H9 (cell line): ENCODE results near the gene ACADL. TPM values are rescaled to one million over a fixed set of nuclear protein-coding genes. Genes with fewer than 3 reads are reported as not detected.
A peak's percentile ranks its signal among the peaks of the same experiment; 100 is the strongest.

Experiments
- DNase-seq: peaks from one replicate; pipeline ENCODE4 v3.0.0-alpha.2; 2017
- H2AFZ ChIP-seq: one replicate; pipeline ENCODE4 v1.6.1; 2013; ENCODE audit warnings: mild to moderate bottlenecking, low read length, control low read depth, moderate library complexity
- H2AK5ac ChIP-seq: 2 replicates; pipeline ENCODE4 v1.6.1; 2013; ENCODE audit warnings: low read length, control low read depth, mixed read lengths; ENCODE audit not compliant: insufficient read length
- H2BK120ac ChIP-seq: one replicate; pipeline ENCODE4 v1.6.1; 2013; ENCODE audit warnings: low read depth, mild to moderate bottlenecking, low read length, control low read depth, inconsistent platforms; ENCODE audit not compliant: poor library complexity, severe bottlenecking
- H2BK12ac ChIP-seq: 2 replicates; pipeline ENCODE4 v1.6.1; 2013; ENCODE audit warnings: low read length, control low read depth, mixed read lengths, low read depth; ENCODE audit not compliant: insufficient read length
- H2BK15ac ChIP-seq: 2 replicates; pipeline ENCODE4 v1.6.1; 2013; ENCODE audit warnings: low read depth, low read length, control low read depth
- H2BK20ac ChIP-seq: one replicate; pipeline ENCODE4 v1.6.1; 2013; ENCODE audit warnings: low read depth, mild to moderate bottlenecking, low read length, control low read depth, inconsistent platforms; ENCODE audit not compliant: poor library complexity, severe bottlenecking
- H2BK5ac ChIP-seq: 2 replicates; pipeline ENCODE4 v1.6.1; 2013; ENCODE audit warnings: low read length, control low read depth, mixed read lengths; ENCODE audit not compliant: insufficient read length
- H3K14ac ChIP-seq: 2 replicates; pipeline ENCODE4 v1.6.1; 2013; ENCODE audit warnings: low read length, control low read depth; ENCODE audit not compliant: insufficient read depth
- H3K18ac ChIP-seq: 2 replicates; pipeline ENCODE4 v1.6.1; 2013; ENCODE audit warnings: low read depth, mild to moderate bottlenecking, mixed read lengths, low read length, control low read depth; ENCODE audit not compliant: insufficient read length
- H3K23ac ChIP-seq: 2 replicates; pipeline ENCODE4 v1.6.1; 2013; ENCODE audit warnings: low read length, control low read depth, mixed read lengths, low read depth; ENCODE audit not compliant: insufficient read length
- H3K23me2 ChIP-seq: 2 replicates; pipeline ENCODE4 v1.6.1; 2013; ENCODE audit warnings: low read depth, mild to moderate bottlenecking, mixed read lengths, low read length, control low read depth; ENCODE audit not compliant: insufficient read length, poor library complexity, severe bottlenecking
- H3K27ac ChIP-seq: 2 replicates; pipeline ENCODE4 v1.5.1; 2013; ENCODE audit warnings: low read length, control low read depth, mixed read lengths, low read depth; ENCODE audit not compliant: insufficient read length
- H3K27me3 ChIP-seq: 2 replicates; pipeline ENCODE4 v1.6.1; 2013; ENCODE audit warnings: low read length, control low read depth, inconsistent platforms; ENCODE audit not compliant: insufficient read depth
- H3K4ac ChIP-seq: 2 replicates; pipeline ENCODE4 v1.6.1; 2013; ENCODE audit warnings: low read depth, mild to moderate bottlenecking, control low read depth, inconsistent platforms, low read length, moderate library complexity
- H3K4me1 ChIP-seq: 2 replicates; pipeline ENCODE4 v1.6.1; 2013; ENCODE audit warnings: low read length, control low read depth, inconsistent platforms; ENCODE audit not compliant: insufficient read depth
- H3K4me2 ChIP-seq: 2 replicates; pipeline ENCODE4 v1.6.1; 2013; ENCODE audit warnings: low read length, control low read depth, mixed read lengths; ENCODE audit not compliant: insufficient read length, insufficient read depth
- H3K56ac ChIP-seq: 2 replicates; pipeline ENCODE4 v1.6.1; 2013; ENCODE audit warnings: low read depth, mild to moderate bottlenecking, mixed read lengths, low read length, control low read depth; ENCODE audit not compliant: insufficient read length
- H3K79me1 ChIP-seq: 2 replicates; pipeline ENCODE4 v1.6.1; 2013; ENCODE audit warnings: low read depth, mild to moderate bottlenecking, moderate library complexity, low read length, control low read depth, inconsistent platforms; ENCODE audit not compliant: insufficient read depth, poor library complexity, severe bottlenecking
- H3K79me2 ChIP-seq: 2 replicates; pipeline ENCODE4 v1.6.1; 2013; ENCODE audit warnings: low read length, control low read depth, inconsistent platforms; ENCODE audit not compliant: insufficient read depth
- H3K9ac ChIP-seq: 2 replicates; pipeline ENCODE4 v1.6.1; 2013; ENCODE audit warnings: low read length, control low read depth, mixed read lengths; ENCODE audit not compliant: insufficient read length; ENCODE audit errors: extremely low read depth
- H3K9me3 ChIP-seq: one replicate; pipeline ENCODE4 v1.6.1; 2013; ENCODE audit warnings: low read depth, low read length, inconsistent platforms; ENCODE audit not compliant: control insufficient read depth
- H3T11ph ChIP-seq: one replicate; pipeline ENCODE4 v1.6.1; 2013; ENCODE audit warnings: mild to moderate bottlenecking, low read length, control low read depth, inconsistent platforms
- H4K20me1 ChIP-seq: one replicate; pipeline ENCODE4 v1.6.1; 2013; ENCODE audit not compliant: control insufficient read depth, insufficient read length, insufficient read depth
- H4K5ac ChIP-seq: 2 replicates; pipeline ENCODE4 v1.6.1; 2013; ENCODE audit warnings: low read depth, mild to moderate bottlenecking, mixed read lengths, low read length, control low read depth; ENCODE audit not compliant: insufficient read length
- H4K8ac ChIP-seq: replicated peaks from 2 replicates; pipeline ENCODE4 v1.6.1; 2013; ENCODE audit warnings: low read length, control low read depth, mixed read lengths, low read depth; ENCODE audit not compliant: insufficient read length
- H4K91ac ChIP-seq: 2 replicates; pipeline ENCODE4 v1.6.1; 2013; ENCODE audit warnings: low read depth, mild to moderate bottlenecking, moderate library complexity, mixed read lengths, low read length, control low read depth; ENCODE audit not compliant: insufficient read length
- H3K27ac Mint-ChIP-seq, 3 experiments: 2 replicates in 2 of 3; 3 replicates in 1 of 3; pipeline ENCODE4 v1.8.0; 2020 to 2021; ENCODE audit warnings: mixed read lengths in 3 of 3, mild to moderate bottlenecking in 1 of 3, moderate library complexity in 1 of 3
- H3K27me3 Mint-ChIP-seq: 2 replicates; pipeline ENCODE4 v1.8.0; 2021; ENCODE audit warnings: low read depth, mild to moderate bottlenecking, moderate library complexity, mixed read lengths
- H3K36me3 Mint-ChIP-seq, 3 experiments: 2 replicates in 2 of 3; 3 replicates in 1 of 3; pipeline ENCODE4 v1.8.0; 2020 to 2021; ENCODE audit warnings: low read depth in 3 of 3, mixed read lengths in 3 of 3; ENCODE audit not compliant: insufficient read depth in 1 of 3
- H3K4me1 Mint-ChIP-seq, 2 experiments: 2 replicates each; pipeline ENCODE4 v1.8.0; 2020; ENCODE audit warnings: mixed read lengths in 2 of 2
- H3K4me3 Mint-ChIP-seq, 2 experiments: 2 replicates in 1 of 2; 3 replicates in 1 of 2; pipeline ENCODE4 v1.8.0; 2020 to 2021; ENCODE audit warnings: mild to moderate bottlenecking in 2 of 2, mixed read lengths in 2 of 2, moderate library complexity in 1 of 2
- H3K9me3 Mint-ChIP-seq, 2 experiments: 2 replicates in 1 of 2; 3 replicates in 1 of 2; pipeline ENCODE4 v1.8.0; 2020; ENCODE audit warnings: mild to moderate bottlenecking in 2 of 2, mixed read lengths in 2 of 2, moderate library complexity in 1 of 2
- WGBS: extraction: QIAGEN DNeasy Blood & Tissue Kit; methylation state at CpG from one replicate; pipeline ENCODE4 v1.1.7; 2013; ENCODE audit warnings: missing lambda C conversion rate, low lambda C conversion rate, mixed read lengths; ENCODE audit not compliant: insufficient read length; ENCODE audit errors: extremely low coverage; 5-methylcytosine and 5-hydroxymethylcytosine counted together
- long read RNA-seq: library from polyadenylated mRNA; unstranded; transcript quantifications from one replicate; pipeline ENCODE4 v2.0.0, GENCODE V29; 2020
- total RNA-seq: library from RNA; stranded (reverse); gene quantifications from 2 replicates; pipeline ENCODE4 v1.2.1, GENCODE V29; 2021
- TF ChIP-seq, protein P1 (sequence below): fragments of 200-600 bp; sonication (generic); conservative IDR thresholded peaks from 3 replicates; pipeline ENCODE4 v1.8.0; 2021; ENCODE audit warnings: antibody characterized with exemption, mild to moderate bottlenecking

ACADL gene
- 0.24 and 0.26 TPM in 2 replicates for total RNA-seq
- long read RNA-seq, partial matches to known transcripts, result 0 of 1 reads
- long read RNA-seq, other reads (novel, unspliced or antisense), result 0 of 1 reads

DNA sequence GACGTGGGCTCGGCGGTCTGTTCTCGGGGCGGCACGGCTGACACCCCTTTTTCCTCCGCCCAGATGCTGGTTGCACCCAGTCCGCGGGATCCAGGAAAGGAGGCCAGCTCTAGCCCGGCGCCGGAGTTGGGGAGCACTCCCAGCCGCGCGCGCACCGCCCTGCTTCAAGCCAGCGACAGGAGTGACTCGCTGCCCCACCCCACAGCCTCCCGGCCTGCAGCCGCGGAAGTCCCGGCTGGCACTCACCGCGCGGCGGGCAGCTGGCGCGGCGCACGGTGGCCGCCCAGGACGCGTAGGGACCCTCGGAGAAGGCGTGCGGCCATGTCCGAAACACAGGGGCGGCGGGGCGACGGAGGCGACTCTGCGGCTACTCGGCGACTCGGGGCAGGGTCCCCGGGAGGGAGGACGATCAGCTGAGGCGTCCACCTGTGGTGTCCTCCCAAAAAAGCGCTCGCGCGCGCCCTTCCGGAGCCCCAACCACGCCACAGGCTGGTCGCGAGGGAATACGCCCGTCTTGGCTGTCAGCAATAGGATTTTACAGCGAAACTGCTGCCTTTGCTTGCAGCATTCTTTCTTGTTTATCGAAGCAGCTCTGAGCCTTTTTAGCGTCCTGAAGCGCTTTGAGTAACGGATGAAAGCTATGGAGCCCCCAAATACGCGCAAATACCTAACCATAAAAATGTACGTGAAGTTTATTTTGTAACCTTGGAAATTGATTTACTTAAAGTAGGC lies at the start of gene ACADL:
TSS of gene ACADL (minus strand) at position 507 of the 732 bp plus-strand sequence. CDS start at position 323, 184 bp downstream.
- H3K27me3 ChIP-seq, result peaks cover 6% of the 10 kb centered on the region; the same call in 1 of the 2 replicates
- H2BK15ac ChIP-seq, result no peak within 1 kb of the TSS; the same call in 1 of the 2 replicates
- H3K23ac ChIP-seq, result no peak within 1 kb of the TSS
- H4K20me1 ChIP-seq, result no peaks in the 10 kb centered on the region
- H3K27ac ChIP-seq, result no peak within 1 kb of the TSS
- DNase-seq, result peak; percentile 71
- Mint-ChIP-seq H3K36me3 (no peaks in the 10 kb centered on the region), H3K27me3 (peaks cover 54% of the 10 kb centered on the region), H3K9me3 (no peaks in the 10 kb centered on the region), H3K4me3 (peak within 1 kb of the TSS; percentile 67 to 78), H3K4me1 (peaks cover 14 to 16% of the 10 kb centered on the region in 2 experiments), H3K27ac (no peak within 1 kb of the TSS)
- H3K14ac ChIP-seq, result peak within 1 kb of the TSS; percentile 52
- no peak within 1 kb of the TSS for H2BK20ac ChIP-seq
- H3K4me2 ChIP-seq, result peak within 1 kb of the TSS; percentile 84
- H3K79me1 ChIP-seq, result no peaks in the 10 kb centered on the region
- H3K79me2 ChIP-seq, result no peaks in the 10 kb centered on the region
- H2BK120ac ChIP-seq, result no peak within 1 kb of the TSS
- H3K18ac ChIP-seq, result no peak within 1 kb of the TSS
- H3K9ac ChIP-seq, result no peak within 1 kb of the TSS
- no peak within 1 kb of the TSS for H4K8ac ChIP-seq
- H3K9me3 ChIP-seq, result no peaks in the 10 kb centered on the region
- H2AK5ac ChIP-seq, result no peak within 1 kb of the TSS
- no peaks in the 10 kb centered on the region for H3K4me1 ChIP-seq
- no peak within 1 kb of the TSS for H3T11ph ChIP-seq
- WGBS, result no CpG with 5 or more reads among the region's 69 CpGs
- H3K4ac ChIP-seq, result no peak within 1 kb of the TSS
- peak within 1 kb of the TSS; percentile 2 for H2AFZ ChIP-seq
- peaks cover 12% of the 10 kb centered on the region for H3K23me2 ChIP-seq
- H4K5ac ChIP-seq, result no peak within 1 kb of the TSS
- H2BK5ac ChIP-seq, result no peak within 1 kb of the TSS
- H2BK12ac ChIP-seq, result no peak within 1 kb of the TSS
- H4K91ac ChIP-seq, result no peak within 1 kb of the TSS
- no peak within 1 kb of the TSS for H3K56ac ChIP-seq
- TF ChIP-seq, protein P1, sequence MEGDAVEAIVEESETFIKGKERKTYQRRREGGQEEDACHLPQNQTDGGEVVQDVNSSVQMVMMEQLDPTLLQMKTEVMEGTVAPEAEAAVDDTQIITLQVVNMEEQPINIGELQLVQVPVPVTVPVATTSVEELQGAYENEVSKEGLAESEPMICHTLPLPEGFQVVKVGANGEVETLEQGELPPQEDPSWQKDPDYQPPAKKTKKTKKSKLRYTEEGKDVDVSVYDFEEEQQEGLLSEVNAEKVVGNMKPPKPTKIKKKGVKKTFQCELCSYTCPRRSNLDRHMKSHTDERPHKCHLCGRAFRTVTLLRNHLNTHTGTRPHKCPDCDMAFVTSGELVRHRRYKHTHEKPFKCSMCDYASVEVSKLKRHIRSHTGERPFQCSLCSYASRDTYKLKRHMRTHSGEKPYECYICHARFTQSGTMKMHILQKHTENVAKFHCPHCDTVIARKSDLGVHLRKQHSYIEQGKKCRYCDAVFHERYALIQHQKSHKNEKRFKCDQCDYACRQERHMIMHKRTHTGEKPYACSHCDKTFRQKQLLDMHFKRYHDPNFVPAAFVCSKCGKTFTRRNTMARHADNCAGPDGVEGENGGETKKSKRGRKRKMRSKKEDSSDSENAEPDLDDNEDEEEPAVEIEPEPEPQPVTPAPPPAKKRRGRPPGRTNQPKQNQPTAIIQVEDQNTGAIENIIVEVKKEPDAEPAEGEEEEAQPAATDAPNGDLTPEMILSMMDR, result no peak
